Astrocyte (in vitro differentiated cells and primary cell): ENCODE measurements around the gene NXPH1. TPM values are rescaled to one million over a fixed set of nuclear protein-coding genes. Genes with fewer than 3 reads are reported as not detected.

Experiments
- DNase-seq: peaks from one replicate; pipeline ENCODE4 v3.0.0-alpha.2; 2010; ENCODE audit warnings: low read depth
- FAIRE-seq: peaks from 2 replicates; lab custom pipeline; 2011; peaks lifted over from hg19 to GRCh38; lab: Jason Lieb, UNC
- H2AFZ ChIP-seq: 2 replicates; pipeline ENCODE4 v1.6.0; 2012; ENCODE audit warnings: low read depth, low read length, inconsistent platforms
- H3K27ac ChIP-seq: 2 replicates; pipeline ENCODE4 v1.5.1; 2011; ENCODE audit warnings: low read depth, low read length, inconsistent platforms
- H3K27me3 ChIP-seq: 2 replicates; pipeline ENCODE4 v1.6.0; 2011; ENCODE audit warnings: low read length, inconsistent platforms; ENCODE audit not compliant: insufficient read depth
- H3K36me3 ChIP-seq: 2 replicates; pipeline ENCODE4 v1.5.1; 2011; ENCODE audit warnings: low read length, inconsistent platforms; ENCODE audit not compliant: insufficient read depth
- H3K4me1 ChIP-seq: 2 replicates; pipeline ENCODE4 v1.5.1; 2011; ENCODE audit warnings: low read length, inconsistent platforms; ENCODE audit not compliant: insufficient read depth
- H3K4me2 ChIP-seq: 2 replicates; pipeline ENCODE4 v1.6.0; 2012; ENCODE audit warnings: low read length, inconsistent platforms
- H3K4me3 ChIP-seq: 2 replicates; pipeline ENCODE4 v1.5.1; 2011; ENCODE audit warnings: low read depth, mild to moderate bottlenecking, low read length, inconsistent platforms; ENCODE audit not compliant: insufficient read depth
- H3K79me2 ChIP-seq: 2 replicates; pipeline ENCODE4 v1.6.0; 2012; ENCODE audit warnings: mild to moderate bottlenecking, low read length, inconsistent platforms; ENCODE audit not compliant: insufficient read depth
- H3K9ac ChIP-seq: 2 replicates; pipeline ENCODE4 v1.6.0; 2012; ENCODE audit warnings: mild to moderate bottlenecking, low read length, inconsistent platforms
- H3K9me3 ChIP-seq: 2 replicates; pipeline ENCODE4 v1.5.1; 2012; ENCODE audit warnings: low read depth, mild to moderate bottlenecking, low read length, inconsistent platforms; ENCODE audit not compliant: insufficient read depth
- H4K20me1 ChIP-seq: 2 replicates; pipeline ENCODE4 v1.6.0; 2012; ENCODE audit warnings: low read length, inconsistent platforms; ENCODE audit not compliant: insufficient read depth
- H3K27ac Mint-ChIP-seq: one replicate; pipeline ENCODE4 v1.8.0; 2021; ENCODE audit warnings: mild to moderate bottlenecking, mixed read lengths; ENCODE audit not compliant: unreplicated experiment
- H3K27me3 Mint-ChIP-seq: one replicate; pipeline ENCODE4 v1.8.0; 2021; ENCODE audit warnings: low read depth, mixed read lengths; ENCODE audit not compliant: unreplicated experiment
- H3K36me3 Mint-ChIP-seq: one replicate; pipeline ENCODE4 v1.8.0; 2021; ENCODE audit warnings: low read depth, mixed read lengths; ENCODE audit not compliant: unreplicated experiment
- H3K4me1 Mint-ChIP-seq: one replicate; pipeline ENCODE4 v1.8.0; 2021; ENCODE audit warnings: low read depth, mixed read lengths; ENCODE audit not compliant: unreplicated experiment
- H3K4me3 Mint-ChIP-seq: one replicate; pipeline ENCODE4 v1.8.0; 2021; ENCODE audit warnings: mild to moderate bottlenecking, moderate library complexity, mixed read lengths; ENCODE audit not compliant: unreplicated experiment
- H3K9me3 Mint-ChIP-seq: one replicate; pipeline ENCODE4 v1.8.0; 2021; ENCODE audit warnings: mild to moderate bottlenecking, mixed read lengths; ENCODE audit not compliant: unreplicated experiment
- EZH2 ChIP-seq: IDR thresholded peaks from 2 replicates; pipeline ENCODE4 v1.6.1; 2012; ENCODE audit warnings: mild to moderate bottlenecking, low read length, inconsistent platforms; ENCODE audit not compliant: insufficient read depth
- total RNA-seq: library from RNA; stranded (reverse); gene quantifications from 2 replicates; pipeline ENCODE4 v1.2.1, GENCODE V29; 2021
- TF ChIP-seq, protein P1 (sequence below): IDR thresholded peaks from 2 replicates; pipeline ENCODE4 v1.5.1; 2011; ENCODE audit warnings: low read depth, mild to moderate bottlenecking, inconsistent platforms, low read length, moderate library complexity; ENCODE audit not compliant: insufficient read depth

The NXPH1 gene
- total RNA-seq, 1 donor from 2014 or later = 0.16 TPM

DNA sequence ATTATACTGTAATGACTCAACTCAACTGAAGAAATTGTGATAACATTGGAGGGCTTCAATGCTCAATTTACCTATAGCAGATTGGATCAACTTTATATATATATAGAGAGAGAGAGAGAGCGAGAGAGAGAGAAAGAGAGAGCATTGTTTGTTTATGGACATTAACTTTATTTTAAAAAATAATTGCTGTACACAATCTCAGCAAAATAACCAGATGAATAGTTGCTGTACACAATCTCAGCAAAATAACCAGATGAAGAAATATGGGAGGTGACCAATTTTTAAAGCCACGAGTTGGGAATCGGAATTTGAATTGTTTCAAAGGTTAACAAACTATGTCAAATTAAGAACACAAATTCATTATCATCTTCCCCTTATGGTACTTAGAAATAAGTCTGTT, 319.9 kb downstream of the NXPH1 start:
- DNase-seq = no peak

GRCh38 chr7:8761731-8762130, 328.3 kb downstream of the NXPH1 start:
- Histone ChIP-seq H2AFZ (no peak overlapping the region), H3K9ac (no peak overlapping the region), H3K9me3 (no peaks in the 10 kb centered on the region), H3K4me1 (no peaks in the 10 kb centered on the region), H3K36me3 (no peaks in the 10 kb centered on the region), H3K27me3 (no peaks in the 10 kb centered on the region), H3K4me3 (no peak overlapping the region), H3K4me2 (no peak overlapping the region), H3K79me2 (no peaks in the 10 kb centered on the region), H3K27ac (no peak overlapping the region), H4K20me1 (no peaks in the 10 kb centered on the region)
- DNase-seq = no peak
- H3K27me3 Mint-ChIP-seq = peaks cover 3% of the 10 kb centered on the region
- H3K36me3 Mint-ChIP-seq = no peaks in the 10 kb centered on the region
- H3K9me3 Mint-ChIP-seq = no peaks in the 10 kb centered on the region
- TF ChIP-seq EZH2 = no peak
- TF ChIP-seq, protein P1, sequence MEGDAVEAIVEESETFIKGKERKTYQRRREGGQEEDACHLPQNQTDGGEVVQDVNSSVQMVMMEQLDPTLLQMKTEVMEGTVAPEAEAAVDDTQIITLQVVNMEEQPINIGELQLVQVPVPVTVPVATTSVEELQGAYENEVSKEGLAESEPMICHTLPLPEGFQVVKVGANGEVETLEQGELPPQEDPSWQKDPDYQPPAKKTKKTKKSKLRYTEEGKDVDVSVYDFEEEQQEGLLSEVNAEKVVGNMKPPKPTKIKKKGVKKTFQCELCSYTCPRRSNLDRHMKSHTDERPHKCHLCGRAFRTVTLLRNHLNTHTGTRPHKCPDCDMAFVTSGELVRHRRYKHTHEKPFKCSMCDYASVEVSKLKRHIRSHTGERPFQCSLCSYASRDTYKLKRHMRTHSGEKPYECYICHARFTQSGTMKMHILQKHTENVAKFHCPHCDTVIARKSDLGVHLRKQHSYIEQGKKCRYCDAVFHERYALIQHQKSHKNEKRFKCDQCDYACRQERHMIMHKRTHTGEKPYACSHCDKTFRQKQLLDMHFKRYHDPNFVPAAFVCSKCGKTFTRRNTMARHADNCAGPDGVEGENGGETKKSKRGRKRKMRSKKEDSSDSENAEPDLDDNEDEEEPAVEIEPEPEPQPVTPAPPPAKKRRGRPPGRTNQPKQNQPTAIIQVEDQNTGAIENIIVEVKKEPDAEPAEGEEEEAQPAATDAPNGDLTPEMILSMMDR = no peak
- no peaks in the 10 kb centered on the region for H3K4me1 Mint-ChIP-seq
- no peak overlapping the region for H3K27ac Mint-ChIP-seq
- H3K4me3 Mint-ChIP-seq = no peak overlapping the region
- FAIRE-seq = no peak

More for the DNA sequence above, 319.9 kb downstream of the NXPH1 start:
- Mint-ChIP-seq H3K4me3 (no peak overlapping the region), H3K27me3 (no peaks in the 10 kb centered on the region), H3K27ac (no peak overlapping the region), H3K36me3 (no peaks in the 10 kb centered on the region), H3K4me1 (no peaks in the 10 kb centered on the region), H3K9me3 (no peaks in the 10 kb centered on the region)
- no peaks in the 10 kb centered on the region for H4K20me1 ChIP-seq
- H3K4me1 ChIP-seq = no peaks in the 10 kb centered on the region
- H3K4me2 ChIP-seq = no peak overlapping the region
- no peak overlapping the region for H2AFZ ChIP-seq
- H3K4me3 ChIP-seq = no peak overlapping the region
- H3K27ac ChIP-seq = no peak overlapping the region
- H3K9me3 ChIP-seq = no peaks in the 10 kb centered on the region
- FAIRE-seq = no peak
- no peaks in the 10 kb centered on the region for H3K36me3 ChIP-seq
- TF ChIP-seq, protein P1 = no peak
- TF ChIP-seq EZH2 = no peak
- no peak overlapping the region for H3K9ac ChIP-seq
- H3K27me3 ChIP-seq = no peaks in the 10 kb centered on the region
- H3K79me2 ChIP-seq = no peaks in the 10 kb centered on the region

DNA sequence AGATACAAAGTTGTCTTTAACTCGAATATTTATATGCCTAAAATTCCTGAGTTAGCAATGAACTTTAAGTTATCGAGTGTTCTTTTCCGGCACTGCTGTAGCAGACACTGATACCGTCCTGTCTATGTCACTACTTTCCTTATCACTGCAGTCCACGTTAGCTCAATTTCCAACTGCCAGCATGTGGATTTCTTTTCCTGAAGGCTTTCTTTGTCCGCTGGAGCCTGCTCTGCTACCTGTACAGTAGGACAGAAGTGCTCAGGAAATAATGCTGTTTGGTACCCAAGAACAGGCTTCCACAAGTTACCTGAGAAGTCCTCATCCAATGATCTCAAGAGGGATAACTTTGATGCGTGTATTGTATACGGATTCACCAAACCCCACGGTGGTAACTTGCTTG, 329.4 kb downstream of the NXPH1 start:
- no peaks in the 10 kb centered on the region for H3K27me3 ChIP-seq
- FAIRE-seq (no peak), DNase-seq (no peak)
- no peak overlapping the region for H2AFZ ChIP-seq
- TF ChIP-seq, protein P1 = no peak
- TF ChIP-seq EZH2 = no peak
- H3K9me3 Mint-ChIP-seq = no peaks in the 10 kb centered on the region
- no peaks in the 10 kb centered on the region for H3K9me3 ChIP-seq
- no peaks in the 10 kb centered on the region for H3K36me3 Mint-ChIP-seq
- peaks cover 3% of the 10 kb centered on the region for H3K27me3 Mint-ChIP-seq
- H3K36me3 ChIP-seq = no peaks in the 10 kb centered on the region
- H3K4me2 ChIP-seq = no peak overlapping the region
- no peak overlapping the region for H3K4me3 Mint-ChIP-seq
- no peaks in the 10 kb centered on the region for H3K79me2 ChIP-seq
- no peak overlapping the region for H3K27ac Mint-ChIP-seq
- no peak overlapping the region for H3K4me3 ChIP-seq
- H3K27ac ChIP-seq = no peak overlapping the region
- no peaks in the 10 kb centered on the region for H4K20me1 ChIP-seq
- H3K4me1 ChIP-seq = no peaks in the 10 kb centered on the region
- H3K4me1 Mint-ChIP-seq = no peaks in the 10 kb centered on the region
- H3K9ac ChIP-seq = no peak overlapping the region
